GM10248 (cell line): ENCODE data around the gene ATP1A3.

Source experiments
- CTCF ChIA-PET: fragments of 300-600 bp; sonication (Branson Sonifier 250); formaldehyde crosslinking; extraction: SDS; loops from one replicate; lab custom pipeline; 2021; ENCODE audit warnings: antibody characterized with exemption; lab: Yijun Ruan, JAX
- POLR2A ChIA-PET: fragments of 350-650 bp; sonication (Branson Sonifier 250); formaldehyde crosslinking; extraction: SDS; loops from one replicate; lab custom pipeline; 2020; ENCODE audit warnings: antibody characterized with exemption; lab: Yijun Ruan, JAX
- DNase-seq: peaks from one replicate; pipeline ENCODE4 v3.0.0; 2012; ENCODE audit errors: extremely low spot score
- CTCF ChIP-seq: IDR thresholded peaks from 2 replicates; pipeline ENCODE4 v1.5.1; 2012; ENCODE audit warnings: mild to moderate bottlenecking, low read depth; ENCODE audit errors: extremely low read depth, missing control alignments, control extremely low read depth

ATP1A3 gene

GRCh38 chr19:41999878-42000208 is 5.8 kb upstream of the ATP1A3 start:
- no peak for TF ChIP-seq CTCF
- no peak for DNase-seq
- CTCF ChIA-PET, result no interaction called here
- POLR2A ChIA-PET, result no interaction called here

- POLR2A ChIA-PET, result no interaction called here
- CTCF ChIA-PET, result interaction anchor here (1.8 kb wide), 1 partner anchor 31 kb away, joined by 4 read pairs; no protein-coding TSS in a partner anchor
- no peak for TF ChIP-seq CTCF
- DNase-seq, result no peak
These were observed 5.2 kb upstream of the ATP1A3 start for GRCh38 chr19:41999071-41999877.

- ChIA-PET CTCF (interaction anchor here (1.8 kb wide), 1 partner anchor 32 kb away, joined by 4 read pairs; no protein-coding TSS in a partner anchor), POLR2A (no interaction called here)
- peak; percentile 61 for TF ChIP-seq CTCF
- DNase-seq, result peak; percentile 73
These were observed 4.4 kb upstream of the ATP1A3 start for GRCh38 chr19:41998246-41999020.

- no peak for TF ChIP-seq CTCF
- ChIA-PET POLR2A (no interaction called here), CTCF (interaction anchor here (1.2 to 1.8 kb wide), 4 partner anchors 32 to 202 kb away, joined by 3 to 4 read pairs (median 3); partner anchors contain the start of gene CEACAM3)
- DNase-seq, result no peak
These were observed 3.8 kb upstream of the ATP1A3 start for GRCh38 chr19:41997851-41998229.

- CTCF ChIA-PET, result interaction anchor here (1.2 to 1.4 kb wide), 3 partner anchors 38 to 201 kb away, joined by 3 read pairs; partner anchors contain the start of gene CEACAM3
- POLR2A ChIA-PET, result no interaction called here
- TF ChIP-seq CTCF, result no peak
- peak; percentile 80 for DNase-seq
These were observed 3.3 kb upstream of the ATP1A3 start for GRCh38 chr19:41997121-41997850.
